Stimulated activated CD8-positive, alpha-beta memory T cell treated with anti-CD3 and anti-CD28 coated beads, Interleukin-15, amount 100 ng/mL, for 4 hours (primary cell): ENCODE data around the gene CCNT2.
"Not testable (repeated sequence)": the region's sequence is repeated elsewhere in the genome, so short reads cannot be mapped to it uniquely, and the experiment has no call there.

Source experiments
- DNase-seq, 2 donors: peaks; one replicate each; pipeline ENCODE4 v3.0.0-alpha.2; 2020; ENCODE audit warnings: low read depth in 2 of 2

Gene CCNT2

DNA sequence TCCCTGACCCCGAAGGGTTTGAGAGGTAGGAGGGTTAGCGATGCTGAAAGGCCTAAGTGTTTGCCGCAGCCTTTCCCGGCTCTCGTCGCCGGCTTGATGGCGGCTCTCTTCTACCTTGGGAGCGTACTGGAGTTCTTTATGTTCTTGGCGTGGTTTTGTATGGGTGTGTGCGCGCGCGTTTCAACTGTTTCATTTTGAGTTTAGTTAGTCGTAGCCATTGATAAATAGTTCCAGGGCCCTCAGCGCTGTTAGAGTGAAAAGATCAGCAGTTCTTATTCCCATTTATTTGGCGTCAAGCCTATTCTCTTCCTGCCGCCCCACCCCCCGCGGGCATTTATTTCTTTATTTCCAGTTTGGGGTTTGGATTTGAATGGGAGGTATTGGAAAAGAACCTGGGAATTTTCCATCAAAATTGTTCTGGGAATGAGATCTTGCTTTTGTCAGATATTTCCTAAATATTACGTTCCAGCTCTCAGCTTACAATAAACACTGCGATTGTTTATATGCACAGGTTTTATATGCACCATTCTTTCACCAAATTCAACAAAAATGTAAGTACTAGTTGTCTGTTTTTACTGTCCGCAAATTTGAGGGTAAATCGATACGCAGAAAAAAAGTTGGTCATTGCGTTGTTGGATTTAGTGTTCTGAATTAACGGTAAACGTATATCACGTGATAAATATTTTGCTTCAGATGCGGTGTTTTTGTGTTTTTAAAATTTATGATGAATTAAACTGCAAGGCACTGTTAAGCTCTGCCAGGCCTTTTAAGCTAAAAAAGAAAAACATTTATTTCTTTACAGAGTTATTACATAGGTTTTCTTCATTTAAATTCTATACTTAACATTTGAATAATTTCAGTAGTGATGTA lies 954 bp downstream of the CCNT2 start:
- no peak for DNase-seq

DNA sequence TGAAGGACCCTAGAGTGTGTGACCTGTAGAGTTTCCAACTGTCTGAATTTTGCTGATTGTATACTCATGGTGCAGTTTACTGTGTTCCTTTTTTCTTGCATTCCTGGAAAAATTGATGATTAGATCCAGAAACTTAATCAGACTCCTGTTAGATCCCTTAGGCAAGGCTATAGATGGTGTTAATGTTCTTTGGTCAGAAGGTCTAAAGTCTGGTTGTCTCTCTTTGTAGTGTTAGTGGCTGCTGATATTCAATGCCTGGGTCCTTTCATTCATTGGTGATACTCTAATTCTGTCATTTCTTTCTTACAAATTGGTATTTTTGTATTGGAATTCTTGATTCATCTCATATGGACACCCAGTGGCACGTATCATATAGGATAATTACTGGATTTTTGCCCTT lies 6.3 kb downstream of the CCNT2 start:
- no peak for DNase-seq

GRCh38 chr2:134926231-134926931 lies 7.8 kb downstream of the CCNT2 start:
- DNase-seq = no peak

GRCh38 chr2:134927195-134927594 lies 8.6 kb downstream of the CCNT2 start:
- DNase-seq = no peak

DNA sequence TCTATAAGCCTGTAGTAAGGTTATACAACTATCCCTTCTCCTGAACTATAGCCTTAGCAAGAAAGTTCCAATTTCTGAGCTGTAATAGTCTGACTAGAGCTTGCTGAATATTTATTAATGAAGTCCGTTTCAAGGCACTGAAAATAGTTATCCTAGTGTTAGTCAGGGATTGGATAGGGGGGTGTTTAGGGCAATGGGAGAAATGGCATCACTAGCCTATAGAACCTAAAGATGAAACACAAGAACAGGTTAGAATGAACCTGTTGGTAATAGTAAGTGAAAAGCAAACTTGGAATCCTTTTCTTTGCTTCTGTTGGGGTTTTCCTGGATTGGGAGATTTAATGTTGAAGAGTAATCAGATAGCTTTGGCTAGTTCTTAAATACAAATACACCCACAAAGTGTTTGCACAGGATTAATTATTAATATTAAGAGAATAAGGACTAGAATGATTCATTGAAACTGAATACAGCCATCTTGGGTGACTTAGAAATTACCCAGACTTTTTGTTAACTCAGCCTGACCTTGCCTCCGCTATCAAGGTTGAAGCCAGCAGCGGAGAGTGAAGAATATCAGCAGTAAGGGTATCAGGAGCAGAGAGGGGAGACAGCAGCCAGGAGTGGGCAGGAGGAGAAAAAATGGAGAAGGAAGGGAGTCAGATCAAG lies 14.4 kb downstream of the CCNT2 start:
- DNase-seq = no peak

GRCh38 chr2:134933732-134934131 lies 15.1 kb downstream of the CCNT2 start:
- no peak for DNase-seq

- DNase-seq = no peak
These were observed 15.5 kb downstream of the CCNT2 start for GRCh38 chr2:134934150-134934549.

GRCh38 chr2:134934641-134935040 lies 16.0 kb downstream of the CCNT2 start:
- no peak for DNase-seq

- DNase-seq = no peak
These were observed 18.1 kb downstream of the CCNT2 start for GRCh38 chr2:134936691-134937090.

GRCh38 chr2:134943540-134943939 lies 24.9 kb downstream of the CCNT2 start:
- no peak for DNase-seq

DNA sequence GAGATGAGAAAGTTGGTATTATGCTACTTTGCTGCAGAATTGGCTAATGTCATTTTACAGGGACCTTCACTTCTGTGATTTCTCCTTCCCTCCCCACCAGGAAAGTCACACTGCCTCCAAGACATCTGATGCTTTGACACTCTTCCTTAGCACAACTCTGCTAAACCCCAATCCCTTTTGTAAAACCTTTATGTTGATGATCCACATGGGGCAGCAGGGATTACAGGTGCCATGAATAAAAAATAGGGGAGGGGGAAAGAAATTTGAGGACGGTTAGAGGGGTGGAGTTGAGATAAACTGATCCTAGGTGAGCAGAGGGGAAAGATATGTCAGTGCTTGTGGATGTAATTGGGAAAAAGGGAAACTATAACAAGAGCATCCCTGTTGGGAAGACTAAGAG lies 26.4 kb downstream of the CCNT2 start:
- no peak for DNase-seq

DNA sequence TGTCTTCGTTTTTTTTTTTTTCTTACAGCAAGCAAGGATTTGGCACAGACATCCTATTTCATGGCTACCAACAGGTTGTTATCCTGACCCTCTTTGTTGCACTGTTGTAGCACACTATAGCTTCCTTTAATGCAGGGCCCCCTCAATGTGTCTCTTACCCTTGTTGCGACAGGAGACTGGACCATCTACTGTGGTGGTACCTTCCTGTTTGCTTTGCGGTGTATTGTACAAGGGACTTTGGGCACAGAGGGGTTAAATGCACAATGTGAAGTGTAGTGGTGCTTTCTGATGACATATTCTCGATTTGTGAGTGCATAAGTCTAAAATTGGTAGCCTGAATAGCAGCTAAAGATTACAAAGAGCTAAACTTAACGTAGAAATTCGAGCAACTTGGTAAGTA lies 27.5 kb downstream of the CCNT2 start:
- no peak for DNase-seq

- no peak for DNase-seq
These were observed 31.5 kb downstream of the CCNT2 start for GRCh38 chr2:134949981-134950708.

DNA sequence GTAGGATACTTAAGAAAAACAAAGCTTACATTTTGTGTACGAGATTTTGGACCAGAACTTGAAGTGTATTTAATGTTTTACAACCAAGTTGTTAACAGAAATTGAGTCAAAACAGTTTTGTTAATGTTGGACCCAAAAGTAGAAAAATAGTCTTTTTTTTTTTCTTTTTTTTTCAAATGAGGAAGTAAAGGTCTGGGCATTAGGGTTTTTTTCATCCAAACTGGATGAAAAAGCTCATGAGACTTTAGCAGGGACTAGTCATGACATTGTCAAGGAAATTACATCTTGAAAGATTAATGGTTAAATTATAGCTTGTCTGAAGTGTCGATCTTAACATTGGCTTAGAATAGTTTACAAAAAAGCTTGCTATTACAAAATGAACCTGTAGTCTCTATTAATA lies 32.3 kb downstream of the CCNT2 start:
- DNase-seq = no peak

GRCh38 chr2:134952608-134953007 lies 34.0 kb downstream of the CCNT2 start:
- DNase-seq = no peak

- DNase-seq = no peak
These were observed 35.4 kb downstream of the CCNT2 start for GRCh38 chr2:134954065-134954464.

- DNase-seq = no peak
These were observed 37.1 kb downstream of the CCNT2 start for GRCh38 chr2:134955744-134956143.

DNA sequence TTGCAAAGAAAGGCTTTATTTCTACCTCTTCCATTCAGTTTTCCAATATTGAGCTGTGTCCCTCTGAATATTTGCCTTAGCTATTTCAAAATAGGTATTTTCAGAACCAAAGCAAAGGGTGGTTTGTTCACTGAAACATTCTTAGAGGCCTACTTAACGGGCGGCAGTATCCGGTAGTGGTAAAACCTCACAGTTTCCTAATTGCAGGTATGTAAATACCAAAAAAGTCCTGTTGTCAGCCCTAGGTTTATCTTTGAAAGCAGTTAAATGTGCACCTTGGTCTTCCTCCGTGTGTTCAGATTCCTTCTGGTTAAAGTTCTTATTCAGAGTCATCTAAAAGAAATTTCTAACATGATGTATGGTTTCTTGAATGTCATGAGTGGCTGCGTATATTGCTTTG lies 38.9 kb downstream of the CCNT2 start:
- DNase-seq = no peak

DNA sequence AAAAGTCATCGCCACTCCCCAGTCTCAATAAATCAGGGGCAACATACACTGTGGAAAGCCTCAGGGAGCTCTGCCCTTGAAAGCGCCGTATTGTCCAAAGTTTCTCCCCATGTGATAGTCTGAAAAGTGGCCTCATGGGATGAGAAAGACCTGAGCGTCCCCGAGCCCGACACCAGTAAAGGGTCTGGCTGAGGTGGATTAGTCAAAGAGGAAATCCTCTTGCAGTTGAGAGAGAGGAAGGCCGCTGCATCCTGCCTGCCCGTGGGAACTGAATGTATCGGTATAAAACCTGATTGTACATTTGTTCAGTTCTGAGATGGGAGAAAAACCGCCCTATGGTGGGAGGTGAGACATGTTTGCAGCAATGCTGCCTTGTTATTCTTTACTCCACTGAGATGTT lies 48.5 kb downstream of the CCNT2 start:
- not testable (repeated sequence) for DNase-seq

GRCh38 chr2:134973241-134974138 lies 54.9 kb downstream of the CCNT2 start:
- no peak for DNase-seq
